MG63 (cell line): ENCODE measurements around the gene TBK1. TPM values are rescaled to one million over a fixed set of nuclear protein-coding genes. Genes with fewer than 3 reads are reported as not detected.
"Not testable (repeated sequence)": the region's sequence is repeated elsewhere in the genome, so short reads cannot be mapped to it uniquely, and the experiment has no call there.

Experiments
- DNase-seq: peaks from one replicate; pipeline ENCODE4 v3.0.0-alpha.2; 2020
- H3K27me3 ChIP-seq: fragments of 250-450 bp; sonication (Bioruptor Pico); 2 replicates; pipeline ENCODE4 v1.5.1; 2020; ENCODE audit warnings: mild to moderate bottlenecking, moderate library complexity
- H3K36me3 ChIP-seq: fragments of 250-450 bp; sonication (Bioruptor Pico); 2 replicates; pipeline ENCODE4 v1.5.1; 2020; ENCODE audit warnings: mild to moderate bottlenecking, moderate library complexity
- H3K4me3 ChIP-seq: fragments of 250-450 bp; sonication (Bioruptor Pico); 2 replicates; pipeline ENCODE4 v1.5.1; 2020; ENCODE audit warnings: mild to moderate bottlenecking, moderate library complexity
- H3K9me3 ChIP-seq: fragments of 250-450 bp; sonication (Bioruptor Pico); 2 replicates; pipeline ENCODE4 v1.5.1; 2020; ENCODE audit warnings: mild to moderate bottlenecking, moderate library complexity
- total RNA-seq: library from RNA; depleted of rRNA; stranded (reverse); fragments of >200 nt; shearing (Covaris generic); gene quantifications from 2 replicates; pipeline ENCODE4 v1.2.3, GENCODE V29; 2014; ENCODE audit warnings: low replicate concordance

TBK1 gene
- total RNA-seq, 1 experiment from 2014 or later, result 11.6 TPM

DNA sequence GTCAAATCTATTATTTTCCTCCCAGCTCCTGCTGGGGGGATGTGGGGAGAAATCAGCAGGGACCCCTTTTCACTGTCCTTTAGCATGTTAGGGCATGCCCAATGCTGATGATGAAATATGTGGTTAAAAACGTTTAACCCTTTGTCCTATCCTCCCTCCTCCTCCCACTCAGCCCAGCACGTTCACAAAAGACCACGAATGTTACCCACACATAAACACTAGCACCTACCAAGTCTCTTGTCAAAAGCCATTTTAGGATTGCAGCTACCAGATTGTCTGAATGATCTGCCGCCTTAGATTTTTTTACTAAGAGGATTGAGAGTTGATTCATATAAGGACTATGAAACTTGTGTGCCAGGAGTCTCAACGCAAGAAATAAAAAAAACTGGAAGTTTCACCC, 70.4 kb downstream of the TBK1 start:
- Histone ChIP-seq H3K36me3 (no peaks in the 10 kb centered on the region), H3K27me3 (no peaks in the 10 kb centered on the region), H3K9me3 (no peaks in the 10 kb centered on the region), H3K4me3 (no peak overlapping the region)
- DNase-seq, result no peak

DNA sequence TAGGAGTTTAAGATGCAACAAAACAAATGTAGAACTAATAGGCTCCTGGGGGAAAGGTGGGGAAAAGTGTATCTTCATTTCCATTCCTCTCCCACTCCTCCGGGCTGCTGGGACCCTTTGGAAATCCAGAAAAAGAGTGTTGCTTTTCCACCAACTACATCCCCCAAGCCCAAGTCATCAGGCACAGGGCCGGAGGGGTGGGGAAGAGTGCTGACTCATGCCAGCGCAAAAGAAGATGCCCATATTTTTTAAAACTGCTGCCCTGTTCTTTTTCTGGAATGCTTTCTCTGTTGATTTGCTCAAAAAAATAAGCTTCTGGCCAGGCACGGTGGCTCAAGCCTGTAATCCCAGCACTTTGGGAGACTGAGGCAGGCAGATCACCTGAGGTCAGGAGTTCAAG, 70.9 kb downstream of the TBK1 start:
- H3K36me3 ChIP-seq, result no peaks in the 10 kb centered on the region
- H3K27me3 ChIP-seq, result no peaks in the 10 kb centered on the region
- H3K9me3 ChIP-seq, result no peaks in the 10 kb centered on the region
- DNase-seq, result peak; percentile 16
- H3K4me3 ChIP-seq, result no peak overlapping the region

DNA sequence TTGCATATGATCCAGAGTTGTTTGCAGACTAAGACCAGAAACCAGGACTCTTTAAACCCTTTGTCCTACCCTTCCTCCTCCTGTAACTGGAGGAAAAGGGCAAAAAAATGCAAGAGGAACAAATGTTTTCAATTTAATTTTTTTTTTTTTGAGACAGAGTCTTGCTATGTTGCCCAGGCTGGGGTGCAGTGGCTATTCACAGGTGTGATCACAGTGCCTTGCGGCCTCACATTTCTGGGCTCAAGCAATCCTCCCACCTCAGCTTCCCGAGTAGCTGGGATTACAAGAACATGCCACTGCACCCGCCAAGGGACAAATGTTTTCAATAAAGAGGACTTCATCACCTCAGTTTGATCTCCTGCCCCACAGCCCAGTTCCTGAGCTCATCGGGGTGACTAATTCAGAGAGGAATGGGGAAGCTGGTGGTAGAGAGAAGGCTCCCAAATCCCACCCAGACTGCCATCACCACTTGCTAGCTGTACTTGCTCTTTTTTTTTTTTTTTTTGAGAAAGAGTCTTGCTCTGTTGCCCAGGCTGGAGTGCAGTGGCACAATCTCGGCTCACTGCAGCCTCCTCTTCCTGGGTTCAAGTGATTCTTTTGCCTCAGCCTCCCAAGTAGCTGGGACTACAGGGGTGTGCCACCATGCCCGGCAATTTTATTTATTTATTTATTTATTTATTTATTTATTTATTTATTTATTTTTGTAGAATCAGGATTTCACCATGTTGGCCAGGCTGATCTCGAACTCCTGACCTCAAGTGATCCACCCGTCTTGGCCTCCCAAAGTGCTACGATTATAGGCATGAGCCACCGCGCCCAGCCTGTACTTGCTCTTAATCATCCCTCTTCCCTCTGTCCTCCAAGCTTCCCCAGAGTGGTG, 71.9 kb downstream of the TBK1 start:
- DNase-seq, result peak; percentile 41

DNA sequence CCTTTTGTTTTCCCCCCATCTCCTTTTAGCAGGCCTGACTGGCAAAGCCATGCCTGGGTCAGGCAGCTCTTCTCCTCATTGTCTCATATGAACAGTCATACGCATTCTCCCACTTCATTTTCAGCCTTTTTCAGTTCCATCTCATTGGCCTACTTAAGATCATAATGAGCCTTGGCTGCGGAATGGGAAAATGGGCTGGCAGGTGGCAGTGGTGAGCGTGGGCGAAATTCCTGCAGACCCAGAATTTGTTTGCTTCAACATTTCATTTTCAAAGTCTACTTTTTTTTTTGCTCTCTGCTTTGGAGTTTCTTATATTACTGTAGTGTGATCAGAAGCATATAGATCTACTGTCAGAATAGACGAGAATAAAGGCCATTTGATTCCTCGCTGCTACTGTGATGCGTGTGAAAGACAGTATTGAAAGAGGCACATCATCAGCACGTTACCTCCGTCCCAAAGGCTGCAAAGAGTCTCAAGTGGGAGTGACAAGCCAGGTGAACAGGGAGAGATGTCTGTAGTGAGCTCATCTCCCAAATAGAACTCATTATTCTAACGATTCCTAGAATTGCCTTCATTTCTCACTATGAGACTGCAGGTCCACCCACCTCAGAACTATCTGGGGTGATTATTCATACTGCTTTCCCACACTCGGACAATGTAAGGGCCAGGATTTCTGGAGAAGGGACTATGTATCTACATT, 73.7 kb downstream of the TBK1 start:
- H3K36me3 ChIP-seq, result no peaks in the 10 kb centered on the region
- no peak overlapping the region for H3K4me3 ChIP-seq
- DNase-seq, result no peak
- H3K9me3 ChIP-seq, result no peaks in the 10 kb centered on the region
- no peaks in the 10 kb centered on the region for H3K27me3 ChIP-seq

More for the DNA sequence above, 71.9 kb downstream of the TBK1 start:
- H3K9me3 ChIP-seq, H3K36me3 ChIP-seq, H3K4me3 ChIP-seq, H3K27me3 ChIP-seq: not testable (repeated sequence)

DNA sequence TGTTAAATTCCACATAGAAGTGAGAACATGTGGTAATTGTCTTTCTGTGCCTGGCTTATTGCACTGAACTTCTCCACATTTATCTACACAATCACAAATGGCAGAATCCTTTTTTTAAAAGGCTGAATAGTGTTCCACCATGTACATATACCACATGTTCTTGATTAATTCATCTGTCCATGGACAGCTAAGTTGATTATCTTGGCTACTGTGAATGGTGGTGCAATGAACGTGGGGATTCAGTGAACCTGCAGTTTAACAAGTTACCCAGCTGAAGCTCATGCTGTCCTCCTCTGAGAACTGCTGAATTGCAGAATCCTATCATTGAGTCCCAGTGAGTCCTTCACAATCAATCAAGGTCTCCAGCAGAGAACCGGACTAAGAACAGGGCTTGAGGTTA, 74.9 kb downstream of the TBK1 start:
- H3K9me3 ChIP-seq, result no peaks in the 10 kb centered on the region
- no peak overlapping the region for H3K4me3 ChIP-seq
- H3K36me3 ChIP-seq, result no peaks in the 10 kb centered on the region
- no peaks in the 10 kb centered on the region for H3K27me3 ChIP-seq
- no peak for DNase-seq

DNA sequence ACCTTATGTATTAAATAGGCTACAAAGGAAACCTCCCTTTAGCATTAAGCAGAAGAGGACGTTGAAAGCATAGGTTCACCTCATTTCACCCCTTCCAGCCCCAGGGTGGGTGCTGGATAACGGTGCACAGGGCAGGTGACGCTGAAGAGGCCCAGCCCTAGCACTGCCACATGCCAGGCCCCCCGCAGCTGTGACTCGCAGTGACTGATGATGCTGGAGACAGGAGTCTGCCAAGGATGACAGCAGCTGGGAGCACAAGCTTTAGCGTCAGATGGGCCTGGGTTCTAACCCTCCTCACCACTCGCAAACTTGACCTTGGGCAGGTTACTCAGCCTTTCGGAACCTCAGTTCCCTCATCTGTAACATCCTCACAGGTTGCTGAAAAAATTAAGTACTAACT, 76.7 kb downstream of the TBK1 start:
- Histone ChIP-seq H3K27me3 (no peaks in the 10 kb centered on the region), H3K36me3 (no peaks in the 10 kb centered on the region), H3K4me3 (no peak overlapping the region), H3K9me3 (no peaks in the 10 kb centered on the region)
- peak; percentile 43 for DNase-seq

DNA sequence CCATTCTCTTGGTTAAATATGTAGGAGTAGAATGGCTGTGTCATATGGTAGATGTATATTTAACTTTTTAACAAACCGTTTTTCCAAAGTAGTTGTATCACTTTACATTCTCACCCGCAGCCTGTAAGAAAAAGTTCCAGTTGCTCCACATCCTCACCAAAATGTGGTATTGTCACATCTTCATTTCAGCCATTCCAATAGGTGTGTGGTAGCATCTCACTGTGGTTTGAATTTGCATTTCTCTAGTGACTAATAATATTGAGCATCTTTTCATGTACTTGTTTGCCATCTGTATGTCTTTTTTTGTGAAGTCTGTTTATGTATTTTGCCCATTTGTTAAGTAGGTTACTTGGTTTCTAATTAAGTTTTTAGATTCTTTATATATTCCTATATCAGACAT, 78.6 kb downstream of the TBK1 start:
- Histone ChIP-seq H3K36me3 (no peaks in the 10 kb centered on the region), H3K27me3 (no peaks in the 10 kb centered on the region), H3K9me3 (no peaks in the 10 kb centered on the region), H3K4me3 (no peak overlapping the region)
- no peak for DNase-seq

DNA sequence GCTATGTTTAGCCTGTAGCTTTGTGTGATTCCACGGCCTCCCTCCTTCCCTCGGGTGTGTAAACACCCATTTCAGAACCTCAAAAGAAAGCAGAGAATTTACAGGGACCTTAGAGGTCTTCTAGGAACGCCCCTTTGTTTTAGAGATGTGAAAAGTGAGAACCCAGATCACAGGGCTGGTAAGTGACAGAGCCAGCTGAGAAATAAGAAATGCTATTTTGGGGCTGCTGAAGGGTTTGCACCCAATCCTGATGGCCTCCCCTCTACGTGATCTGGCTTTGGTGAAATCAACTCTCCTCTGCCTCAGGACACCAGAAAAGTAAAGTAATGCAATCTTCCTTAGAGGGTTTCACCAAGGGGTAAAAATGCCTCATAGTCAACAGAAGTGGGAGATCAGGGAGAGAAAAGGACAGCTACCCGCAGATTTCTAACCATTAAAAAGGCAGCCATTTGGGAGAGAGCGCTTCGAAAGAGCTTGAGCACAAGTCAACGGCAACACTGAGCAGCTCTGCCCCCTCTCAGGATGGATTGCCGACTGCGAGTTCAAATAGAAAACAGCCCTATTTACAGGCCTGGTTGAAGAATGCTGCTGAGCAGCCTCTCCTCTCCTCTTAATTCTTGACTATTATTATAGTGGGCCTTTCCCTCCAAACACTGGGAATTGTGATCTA, 79.9 kb downstream of the TBK1 start:
- DNase-seq, result no peak
- no peaks in the 10 kb centered on the region for H3K27me3 ChIP-seq

DNA sequence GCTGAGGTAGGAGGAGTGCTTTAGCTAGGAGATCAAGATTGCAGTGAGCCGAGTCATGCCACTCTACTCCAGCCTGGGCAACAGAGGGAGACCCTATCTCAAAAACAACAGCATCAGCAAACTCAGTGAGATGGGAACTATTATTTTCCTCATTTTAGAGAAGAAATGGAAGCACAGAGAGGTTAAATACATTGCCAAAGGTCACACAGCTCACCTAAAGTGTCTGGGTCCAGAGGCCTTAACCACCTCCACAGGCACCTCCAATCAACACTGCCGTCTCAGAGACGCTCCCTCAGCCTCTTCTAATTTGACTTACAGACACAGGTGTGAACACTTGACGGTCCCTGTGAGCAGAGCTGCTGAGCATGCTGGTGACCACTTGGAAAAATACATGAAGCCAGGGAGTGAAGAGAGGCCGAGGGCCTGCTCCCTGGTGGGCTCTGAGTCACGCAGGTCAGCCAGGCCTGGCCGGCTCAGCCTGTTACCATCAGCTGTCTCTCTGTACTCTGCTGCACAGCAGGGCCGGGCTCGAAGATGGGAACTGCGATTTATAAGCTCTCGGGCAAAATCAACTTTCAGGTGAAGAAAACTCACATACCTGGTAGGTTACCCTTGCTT, 80.9 kb downstream of the TBK1 start:
- H3K9me3 ChIP-seq, result no peaks in the 10 kb centered on the region
- H3K4me3 ChIP-seq, result no peak overlapping the region
- DNase-seq, result no peak
- H3K36me3 ChIP-seq, result no peaks in the 10 kb centered on the region
- H3K27me3 ChIP-seq, result no peaks in the 10 kb centered on the region

More for the DNA sequence above, 79.9 kb downstream of the TBK1 start:
- no peaks in the 10 kb centered on the region for H3K9me3 ChIP-seq
- no peaks in the 10 kb centered on the region for H3K36me3 ChIP-seq
- H3K4me3 ChIP-seq, result no peak overlapping the region

DNA sequence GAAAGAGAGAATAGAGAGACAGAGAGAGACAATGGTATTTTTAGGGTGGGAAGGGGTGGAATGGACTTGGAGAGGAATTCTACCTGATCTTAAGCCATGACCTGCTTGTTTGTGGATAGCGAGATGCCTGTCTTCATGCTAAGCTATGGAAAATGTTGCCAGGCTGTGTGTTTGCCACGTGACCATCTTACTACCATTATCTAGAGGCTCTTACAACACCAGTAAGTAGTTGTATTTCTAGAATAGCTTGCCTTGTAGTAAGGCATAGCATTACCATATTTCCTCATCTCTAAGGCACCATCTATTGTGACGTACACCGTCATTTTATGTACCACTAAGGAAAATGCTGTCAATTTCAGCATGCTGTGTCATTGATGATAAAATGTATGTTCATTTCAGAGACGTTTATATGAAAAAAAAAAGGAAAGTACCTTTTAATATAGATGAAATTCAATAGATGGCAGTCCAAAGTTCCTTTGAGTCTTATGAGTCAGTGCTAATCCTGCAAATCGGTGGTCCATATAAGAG, 82.8 kb downstream of the TBK1 start:
- no peak overlapping the region for H3K4me3 ChIP-seq
- no peaks in the 10 kb centered on the region for H3K36me3 ChIP-seq
- H3K27me3 ChIP-seq, result no peaks in the 10 kb centered on the region
- DNase-seq, result no peak
- no peaks in the 10 kb centered on the region for H3K9me3 ChIP-seq

DNA sequence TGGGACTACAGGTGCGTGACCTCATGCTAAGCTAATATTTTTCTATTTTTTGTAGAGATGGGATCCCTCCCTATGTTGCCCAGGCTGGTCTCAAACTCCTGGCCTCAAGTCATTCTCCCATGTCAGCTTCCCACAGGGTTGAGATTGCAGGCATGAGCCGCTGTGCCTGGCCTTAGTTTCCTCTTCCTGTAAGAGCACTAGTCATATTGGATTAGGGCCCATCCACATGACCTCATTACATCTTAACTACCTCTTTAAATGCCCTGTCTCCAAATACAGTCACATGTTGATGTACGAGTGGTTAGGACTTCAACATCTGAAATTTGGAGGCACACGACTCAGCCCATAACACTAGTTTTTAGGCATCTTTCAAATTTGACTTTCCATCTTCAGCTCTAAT, 86.2 kb downstream of the TBK1 start:
- Histone ChIP-seq H3K27me3 (no peaks in the 10 kb centered on the region), H3K36me3 (no peaks in the 10 kb centered on the region), H3K4me3 (no peak overlapping the region), H3K9me3 (no peaks in the 10 kb centered on the region)
- no peak for DNase-seq

DNA sequence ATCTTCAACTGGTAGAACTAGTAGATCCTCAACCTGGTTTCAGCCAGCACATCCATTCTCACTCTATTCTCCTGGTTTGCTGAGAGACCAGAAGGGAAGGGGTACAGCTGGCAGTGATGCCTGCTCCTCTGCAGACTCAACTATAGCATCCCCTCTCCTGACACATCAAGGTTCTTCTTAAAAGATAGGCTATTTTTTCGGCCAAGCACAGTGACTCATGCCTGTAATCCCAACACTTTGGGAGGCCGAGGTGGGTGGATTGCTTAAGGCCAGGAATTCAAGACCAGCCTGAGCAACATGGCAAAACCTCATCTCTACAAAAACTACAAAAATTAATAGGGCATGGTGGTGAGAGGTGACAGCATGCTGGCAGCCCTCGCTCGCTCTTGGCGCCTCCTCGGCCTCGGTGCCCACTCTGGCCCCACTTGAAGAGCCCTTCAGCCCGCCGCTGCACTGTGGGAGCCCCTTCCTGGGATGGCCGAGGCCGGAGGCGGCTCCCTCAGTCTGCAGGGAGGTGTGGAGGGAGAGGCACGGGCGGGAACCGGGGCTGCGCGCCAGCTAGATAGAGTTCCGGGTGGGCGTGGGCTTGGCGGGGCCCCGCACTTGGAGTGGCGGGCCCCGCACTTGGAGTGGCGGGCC, 90.6 kb downstream of the TBK1 start:
- not testable (repeated sequence) for H3K36me3 ChIP-seq, H3K27me3 ChIP-seq, H3K4me3 ChIP-seq, H3K9me3 ChIP-seq
- DNase-seq, result peak; percentile 51

DNA sequence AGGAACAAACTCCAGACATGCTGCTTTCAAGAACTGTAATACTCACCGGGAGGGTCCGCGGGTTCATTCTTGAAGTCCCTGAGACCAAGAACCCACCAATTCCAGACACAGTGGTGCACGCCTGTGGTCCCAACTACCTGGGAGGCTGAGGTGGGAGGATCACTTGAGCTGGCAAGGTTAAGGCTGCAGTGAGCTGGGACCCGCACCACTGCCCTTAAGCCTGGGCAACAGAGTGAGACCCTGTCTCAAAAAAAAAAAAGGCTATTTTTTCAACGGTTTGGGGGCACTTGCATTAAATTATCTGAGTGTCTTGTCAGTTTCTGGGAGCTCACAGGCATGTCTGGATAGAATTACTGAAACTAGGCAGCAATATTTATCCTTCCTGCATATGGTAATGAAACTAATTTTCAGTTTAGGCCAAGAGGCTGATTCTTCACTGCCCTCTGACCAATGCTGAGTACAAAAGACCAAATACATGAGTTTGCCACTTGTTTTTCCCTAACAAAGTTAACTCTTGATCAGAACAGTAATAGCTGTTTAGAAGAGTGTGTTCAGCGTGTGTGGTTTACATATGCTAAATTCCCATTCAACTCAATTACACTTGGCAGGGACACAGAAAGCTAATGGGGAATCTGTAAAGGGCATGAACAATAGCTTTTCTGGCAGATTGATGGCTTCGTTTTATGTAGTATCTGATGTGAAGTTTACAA, 92.6 kb downstream of the TBK1 start:
- Histone ChIP-seq H3K9me3 (no peaks in the 10 kb centered on the region), H3K36me3 (no peaks in the 10 kb centered on the region), H3K27me3 (no peaks in the 10 kb centered on the region), H3K4me3 (no peak overlapping the region)
- no peak for DNase-seq

DNA sequence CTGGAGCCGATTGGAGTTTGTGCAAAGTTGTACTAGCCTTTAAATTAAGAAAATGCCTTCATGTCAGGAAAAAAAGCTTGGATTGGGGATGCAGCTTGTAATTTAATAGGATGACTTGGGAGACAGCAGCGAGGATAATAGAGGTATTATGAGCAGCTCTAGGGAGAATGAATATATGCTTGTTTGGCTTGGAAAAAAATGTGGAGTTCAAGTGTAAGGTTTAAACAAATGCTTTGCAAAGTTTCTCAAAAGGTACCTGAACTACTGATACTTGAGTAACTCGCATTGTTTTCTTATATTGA, 93.1 kb downstream of the TBK1 start:
- no peaks in the 10 kb centered on the region for H3K27me3 ChIP-seq
- H3K4me3 ChIP-seq, result no peak overlapping the region
- no peaks in the 10 kb centered on the region for H3K9me3 ChIP-seq
- H3K36me3 ChIP-seq, result no peaks in the 10 kb centered on the region
- DNase-seq, result no peak

DNA sequence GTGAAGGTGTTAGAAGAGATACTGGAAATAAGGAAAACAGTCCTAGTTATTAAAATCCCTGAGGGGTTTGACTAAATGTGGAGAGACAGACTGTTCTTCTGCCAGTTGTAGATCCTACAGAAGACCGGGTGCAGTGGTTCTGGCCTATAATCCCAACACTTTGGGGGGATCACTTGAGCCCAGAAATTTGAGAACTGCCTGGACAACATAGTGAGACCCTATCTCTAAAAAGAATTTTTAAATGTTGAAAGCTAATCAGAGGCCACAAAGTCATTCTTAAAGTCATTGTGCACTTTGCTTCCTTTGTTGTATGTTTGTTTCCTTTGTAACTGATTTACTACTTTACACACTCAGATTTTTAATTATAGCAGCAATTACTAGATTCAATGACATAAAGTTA, 97.2 kb downstream of the TBK1 start:
- H3K4me3 ChIP-seq, result no peak overlapping the region
- H3K27me3 ChIP-seq, result no peaks in the 10 kb centered on the region
- no peaks in the 10 kb centered on the region for H3K9me3 ChIP-seq
- H3K36me3 ChIP-seq, result no peaks in the 10 kb centered on the region
- no peak for DNase-seq

DNA sequence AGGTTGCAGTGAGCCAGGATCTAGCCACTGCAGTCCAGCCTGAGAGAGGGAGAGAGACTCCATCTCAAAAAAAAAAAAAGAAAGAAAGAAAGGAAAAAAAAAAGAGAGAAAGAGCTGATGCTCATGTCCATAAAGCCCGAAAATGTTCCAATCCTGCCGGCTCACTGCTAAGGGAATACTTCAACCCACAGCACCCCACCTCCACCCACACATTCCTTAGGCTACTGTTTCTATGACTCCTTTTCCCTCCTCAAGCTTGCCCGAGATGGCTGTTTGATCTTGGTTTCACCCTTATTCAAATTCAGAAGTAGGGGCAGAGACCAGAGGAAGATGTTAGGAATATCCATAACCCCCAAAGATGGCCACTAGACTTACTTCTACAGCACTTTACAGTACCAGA, 98.8 kb downstream of the TBK1 start:
- no peak for DNase-seq
- no peaks in the 10 kb centered on the region for H3K36me3 ChIP-seq
- no peaks in the 10 kb centered on the region for H3K27me3 ChIP-seq
- H3K4me3 ChIP-seq, result no peak overlapping the region
- H3K9me3 ChIP-seq, result no peaks in the 10 kb centered on the region
